Esophagus muscularis mucosa (tissue), 4 donors: ENCODE measurements around the gene CRACR2B.

Experiments
- EP300 ChIP-seq: sonication (generic); formaldehyde crosslinking; IDR thresholded peaks from one replicate; pipeline ENCODE4 v1.6.1; 2017; ENCODE audit warnings: antibody characterized with exemption
- POLR2A ChIP-seq: fragments of 450-650 bp; IDR thresholded peaks from one replicate; pipeline ENCODE4 v1.6.1; 2017; ENCODE audit warnings: antibody characterized with exemption, moderate library complexity, mild to moderate bottlenecking, low read depth
- POLR2AphosphoS5 ChIP-seq, 2 donors: sonication (generic); formaldehyde crosslinking; IDR thresholded peaks; one replicate each; pipeline ENCODE4 v1.6.1; 2017; ENCODE audit warnings: antibody characterized with exemption in 2 of 2
- TF ChIP-seq, protein P1 (sequence below), 3 experiments: fragments of 200-600 bp in 2 of 3; fragments of 450-650 bp in 1 of 3; sonication (generic) in 2 of 3; IDR thresholded peaks; one replicate each; pipeline ENCODE4 v1.5.1; 2017 to 2019; ENCODE audit warnings: antibody characterized with exemption in 3 of 3, mild to moderate bottlenecking in 2 of 3, moderate library complexity in 1 of 3

DNA sequence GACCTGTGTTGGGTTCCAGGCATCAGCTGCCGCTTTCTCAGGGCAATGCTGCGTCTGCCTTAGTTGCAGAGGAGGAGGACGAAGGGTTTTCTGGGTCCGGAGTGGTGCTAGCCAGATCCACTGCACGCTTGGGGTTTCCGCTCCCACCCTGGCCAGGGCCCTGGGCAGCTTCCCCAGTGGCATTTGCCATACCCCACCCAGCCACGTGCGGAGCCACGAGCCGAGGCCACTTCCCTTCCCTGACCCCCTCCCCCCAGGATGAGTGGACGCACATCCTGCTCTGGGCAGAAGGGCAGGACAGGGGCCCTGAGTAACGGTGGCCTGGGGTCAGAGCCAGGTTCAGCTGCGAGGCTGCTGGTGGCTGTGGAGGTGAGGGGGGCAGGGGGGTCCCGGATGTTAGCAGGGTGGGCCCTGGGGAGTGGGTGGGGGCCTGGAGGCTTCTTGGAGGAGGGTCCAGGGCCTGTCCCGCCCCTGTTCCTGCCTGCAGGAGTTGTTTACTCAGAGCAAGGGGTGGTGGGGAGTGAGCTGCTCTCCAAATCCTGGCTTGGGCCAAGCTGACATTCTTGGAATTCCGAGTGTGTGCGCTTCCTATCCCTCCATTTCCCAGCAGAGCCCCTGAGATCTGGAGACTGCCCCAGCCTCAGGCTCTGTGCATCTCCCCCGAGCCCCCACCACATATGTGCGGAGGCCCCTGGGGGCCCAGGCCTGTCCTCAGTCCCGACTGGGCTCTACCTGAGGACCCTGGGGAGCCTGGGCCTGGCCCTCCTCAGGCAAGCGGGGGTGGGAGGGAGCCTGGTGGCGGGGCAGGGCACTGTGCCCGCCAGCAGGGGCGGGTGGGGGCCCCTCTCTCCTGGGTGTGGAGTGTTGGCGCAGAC is 16.3 kb downstream of the CRACR2B start:
- TF ChIP-seq POLR2AphosphoS5 (IDR thresholded peaks at IDR 0.05) = peak; percentile 94 to 96
- TF ChIP-seq POLR2A = peak; percentile 39
- no peak for TF ChIP-seq EP300
- TF ChIP-seq, protein P1, sequence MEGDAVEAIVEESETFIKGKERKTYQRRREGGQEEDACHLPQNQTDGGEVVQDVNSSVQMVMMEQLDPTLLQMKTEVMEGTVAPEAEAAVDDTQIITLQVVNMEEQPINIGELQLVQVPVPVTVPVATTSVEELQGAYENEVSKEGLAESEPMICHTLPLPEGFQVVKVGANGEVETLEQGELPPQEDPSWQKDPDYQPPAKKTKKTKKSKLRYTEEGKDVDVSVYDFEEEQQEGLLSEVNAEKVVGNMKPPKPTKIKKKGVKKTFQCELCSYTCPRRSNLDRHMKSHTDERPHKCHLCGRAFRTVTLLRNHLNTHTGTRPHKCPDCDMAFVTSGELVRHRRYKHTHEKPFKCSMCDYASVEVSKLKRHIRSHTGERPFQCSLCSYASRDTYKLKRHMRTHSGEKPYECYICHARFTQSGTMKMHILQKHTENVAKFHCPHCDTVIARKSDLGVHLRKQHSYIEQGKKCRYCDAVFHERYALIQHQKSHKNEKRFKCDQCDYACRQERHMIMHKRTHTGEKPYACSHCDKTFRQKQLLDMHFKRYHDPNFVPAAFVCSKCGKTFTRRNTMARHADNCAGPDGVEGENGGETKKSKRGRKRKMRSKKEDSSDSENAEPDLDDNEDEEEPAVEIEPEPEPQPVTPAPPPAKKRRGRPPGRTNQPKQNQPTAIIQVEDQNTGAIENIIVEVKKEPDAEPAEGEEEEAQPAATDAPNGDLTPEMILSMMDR (IDR thresholded peaks at IDR 0.05) = no peak
